Right lobe of liver (tissue), 6 donors: ENCODE measurements around the gene MTCH1. TPM values are rescaled to one million over a fixed set of nuclear protein-coding genes. Genes with fewer than 3 reads are reported as not detected.
A peak's percentile ranks its signal among the peaks of the same experiment; 100 is the strongest.

ENCODE experiments used
- ATAC-seq, 4 donors: fragments of 200-7000 bp; cut with Tn5 transposase; one replicate each; pipeline ENCODE4 v1.9.1; 2020; ENCODE audit warnings: mild to moderate bottlenecking in 4 of 4, moderate library complexity in 4 of 4
- DNase-seq, 3 donors: peaks; one replicate each; pipeline ENCODE4 v3.0.0-alpha.2; 2020
- H3K27ac ChIP-seq, 3 donors: fragments of 200-600 bp; one replicate each; pipeline ENCODE4 v1.8.0; 2022
- H3K27me3 ChIP-seq, 2 donors: fragments of 200-600 bp; one replicate each; pipeline ENCODE4 v1.8.0; 2022
- H3K36me3 ChIP-seq, 4 donors: fragments of 200-600 bp; sonication (generic) in 1 of 4; one replicate each; pipeline versions ENCODE4 v1.5.1 to v1.8.0; 2017 to 2022; ENCODE audit warnings: control low read depth in 1 of 4
- H3K4me1 ChIP-seq, 4 donors: fragments of 200-600 bp; sonication (generic) in 1 of 4; one replicate each; pipeline versions ENCODE4 v1.5.1 to v1.8.0; 2017 to 2022; ENCODE audit warnings: control low read depth in 1 of 4
- H3K4me3 ChIP-seq, 3 donors: fragments of 200-600 bp; one replicate each; pipeline ENCODE4 v1.8.0; 2022
- H3K9me3 ChIP-seq, 4 donors: fragments of 200-600 bp; sonication (generic) in 1 of 4; one replicate each; pipeline versions ENCODE4 v1.5.1 to v1.8.0; 2017 to 2022; ENCODE audit warnings: control low read depth in 1 of 4
- CTCF ChIP-seq, 4 donors: fragments of 200-600 bp in 3 of 4; fragments of 450-650 bp in 1 of 4; IDR thresholded peaks; one replicate each; pipeline versions ENCODE4 v1.5.1 to v1.8.0; 2016 to 2022; ENCODE audit warnings: antibody characterized with exemption in 4 of 4, mild to moderate bottlenecking in 2 of 4
- POLR2A ChIP-seq: fragments of 450-650 bp; IDR thresholded peaks from one replicate; pipeline ENCODE4 v1.6.1; 2017; ENCODE audit warnings: antibody characterized with exemption, mild to moderate bottlenecking
- WGBS: methylation state at CpG from one replicate; pipeline ENCODE4 v1.1.6; 2018; ENCODE audit warnings: low coverage, low lambda C conversion rate; ENCODE audit not compliant: insufficient coverage; ENCODE audit errors: missing lambda C conversion rate; 5-methylcytosine and 5-hydroxymethylcytosine counted together
- intact Hi-C, 2 donors: fragments of 100-400 bp; cut with DNase I; formaldehyde crosslinking; loops; one replicate each; pipeline versions ENCODE4 v1.11.2 to v1.14.1; 2022
- total RNA-seq, 6 experiments: library from RNA; depleted of rRNA in 2 of 6; stranded (reverse); fragments of >200 nt in 2 of 6; fragmentation: NEBNext Ultra II Directional in 3 of 6; extraction: Animal tissue kit (Norgen Biotek cat#: 25700) in 3 of 6; gene quantifications; one replicate each; pipeline versions ENCODE4 v1.1.0 to v1.2.4, GENCODE V29; 2016 to 2023
- donor health status: DM: no; HTN: yes; CAD: no.
- donor health status: DM: no; HTN: no; CAD: no.
- donor health status: DM: no; HTN: no; CAD: no.
- donor health status: DM: no; HTN: yes; CAD: no.
- donor health status: DM: no; HTN: yes; CAD: no.

Gene MTCH1
- total RNA-seq, 6 experiments from 2014 or later = 56.3 to 73.7 (median 63.3) TPM

GRCh38 chr6:37005061-37005810 lies 19.2 kb upstream of the MTCH1 start, which contains the start of gene FGD2:
TSS of gene FGD2 (plus strand) at chr6:37005655. CDS start at chr6:37005818, 163 bp downstream.
- Histone ChIP-seq H3K27ac (no peak within 1 kb of the TSS), H3K27me3 (no peaks in the 10 kb centered on the region), H3K36me3 (no peaks in the 10 kb centered on the region), H3K4me1 (no peaks in the 10 kb centered on the region), H3K9me3 (no peaks in the 10 kb centered on the region), H3K4me3 (peak within 1 kb of the TSS; percentile 9 to 39 (median 30))
- 72% methylated on average over 7 of the region's 14 CpGs for WGBS
- TF ChIP-seq CTCF (IDR thresholded peaks at IDR 0.05) = no peak
- no peak for TF ChIP-seq POLR2A
- DNase-seq (no peak), ATAC-seq (peak; percentile 15 to 36 (median 30))
- intact Hi-C loops = no loop called here

GRCh38 chr6:37004044-37004980 lies 18.3 kb upstream of the MTCH1 start:
- Histone ChIP-seq H3K9me3 (no peaks in the 10 kb centered on the region), H3K4me1 (no peaks in the 10 kb centered on the region), H3K4me3 (no peak overlapping the region), H3K27me3 (no peaks in the 10 kb centered on the region), H3K36me3 (no peaks in the 10 kb centered on the region), H3K27ac (no peak overlapping the region)
- no peak for DNase-seq
- TF ChIP-seq POLR2A (no peak), CTCF (IDR thresholded peaks at IDR 0.05) (no peak)
- WGBS = 85% methylated on average over 5 of the region's 11 CpGs
- intact Hi-C loops = no loop called here
- ATAC-seq = no peak

- Histone ChIP-seq H3K9me3 (no peaks in the 10 kb centered on the region), H3K36me3 (no peaks in the 10 kb centered on the region), H3K27ac (no peak overlapping the region), H3K4me3 (no peak overlapping the region), H3K27me3 (no peaks in the 10 kb centered on the region), H3K4me1 (peaks cover 0 to 14% (median 6%) of the 10 kb centered on the region in 4 donors)
- TF ChIP-seq CTCF (IDR thresholded peaks at IDR 0.05) = no peak
- TF ChIP-seq POLR2A = no peak
- WGBS = no CpG with 5 or more reads among the region's 4 CpGs
- no peak for ATAC-seq
- no peak for DNase-seq
- intact Hi-C loops = no loop called here
Measured at GRCh38 chr6:36999751-37000125, 13.7 kb upstream of the MTCH1 start.

- Histone ChIP-seq H3K27ac (peak overlapping the region in 1 of 3 donors; percentile 44), H3K27me3 (no peaks in the 10 kb centered on the region), H3K9me3 (no peaks in the 10 kb centered on the region), H3K4me1 (peaks cover 0 to 14% (median 6%) of the 10 kb centered on the region in 4 donors), H3K4me3 (no peak overlapping the region), H3K36me3 (no peaks in the 10 kb centered on the region)
- intact Hi-C loops = no loop called here
- WGBS = 72% methylated on average over 4 of the region's 15 CpGs
- ATAC-seq = no peak
- TF ChIP-seq POLR2A (no peak), CTCF (IDR thresholded peaks at IDR 0.05) (no peak)
- no peak for DNase-seq
Measured at GRCh38 chr6:36999061-36999750, 13.2 kb upstream of the MTCH1 start.
